Neuronal stem cell (in vitro differentiated cells): ENCODE measurements around the gene UBASH3B. TPM values are rescaled to one million over a fixed set of nuclear protein-coding genes. Genes with fewer than 3 reads are reported as not detected.
"Not testable (repeated sequence)": the region's sequence is repeated elsewhere in the genome, so short reads cannot be mapped to it uniquely, and the experiment has no call there.

Experiments
- DNase-seq: peaks from one replicate; pipeline ENCODE4 v3.0.0-alpha.2; 2013; ENCODE audit warnings: low spot score
- H2AFZ ChIP-seq: one replicate; pipeline ENCODE4 v1.6.1; 2013; ENCODE audit warnings: mild to moderate bottlenecking, low read length, inconsistent platforms
- H2AK5ac ChIP-seq: 2 replicates; pipeline ENCODE4 v1.6.1; 2013; ENCODE audit warnings: low read depth, mild to moderate bottlenecking, inconsistent platforms, low read length, moderate library complexity, mixed read lengths
- H2BK120ac ChIP-seq: 2 replicates; pipeline ENCODE4 v1.6.1; 2013; ENCODE audit warnings: low read depth, mild to moderate bottlenecking, inconsistent platforms, low read length, moderate library complexity, mixed read lengths
- H2BK12ac ChIP-seq: one replicate; pipeline ENCODE4 v1.6.1; 2013; ENCODE audit warnings: low read length, inconsistent platforms
- H2BK15ac ChIP-seq: 2 replicates; pipeline ENCODE4 v1.6.1; 2013; ENCODE audit warnings: mild to moderate bottlenecking, low read length, inconsistent platforms, mixed read lengths
- H2BK5ac ChIP-seq: one replicate; pipeline ENCODE4 v1.6.1; 2013; ENCODE audit warnings: inconsistent platforms, mild to moderate bottlenecking, low read length, moderate library complexity
- H3K14ac ChIP-seq: one replicate; pipeline ENCODE4 v1.6.1; 2013; ENCODE audit warnings: low read length, inconsistent platforms
- H3K18ac ChIP-seq: 2 replicates; pipeline ENCODE4 v1.6.1; 2013; ENCODE audit warnings: low read length, inconsistent platforms
- H3K23ac ChIP-seq: 2 replicates; pipeline ENCODE4 v1.6.1; 2013; ENCODE audit warnings: low read depth, mild to moderate bottlenecking, mixed read lengths, low read length, inconsistent platforms; ENCODE audit not compliant: poor library complexity
- H3K27ac ChIP-seq: replicated peaks from 3 replicates; pipeline ENCODE4 v1.5.1; 2013; ENCODE audit warnings: low read length, inconsistent platforms
- H3K27me3 ChIP-seq, 3 experiments: 2 replicates each; pipeline ENCODE4 v1.6.1; 2013; ENCODE audit warnings: low read length in 3 of 3, mild to moderate bottlenecking in 2 of 3, inconsistent platforms in 1 of 3, low read depth in 1 of 3, mixed read lengths in 1 of 3, moderate library complexity in 1 of 3; ENCODE audit not compliant: control insufficient read depth in 3 of 3, insufficient read depth in 3 of 3
- H3K36me3 ChIP-seq, 2 donors: replicated peaks in 1 of 2; 2 replicates each; pipeline ENCODE4 v1.6.1; 2013; ENCODE audit warnings: low read length in 2 of 2; ENCODE audit not compliant: control insufficient read depth in 2 of 2, insufficient read depth in 2 of 2
- H3K4ac ChIP-seq: 2 replicates; pipeline ENCODE4 v1.6.1; 2013; ENCODE audit warnings: inconsistent platforms, mild to moderate bottlenecking, low read length, moderate library complexity
- H3K4me1 ChIP-seq, 2 donors: 1 replicate in 1 of 2; 2 replicates in 1 of 2; pipeline ENCODE4 v1.6.1; 2013; ENCODE audit warnings: low read length in 2 of 2, low read depth in 1 of 2; ENCODE audit not compliant: control insufficient read depth in 2 of 2, insufficient read depth in 1 of 2
- H3K4me2 ChIP-seq: one replicate; pipeline ENCODE4 v1.6.1; 2013; ENCODE audit warnings: mild to moderate bottlenecking, low read length, inconsistent platforms; ENCODE audit not compliant: insufficient read depth, poor library complexity, severe bottlenecking
- H3K4me3 ChIP-seq, 2 donors: 2 replicates each; pipeline ENCODE4 v1.5.1; 2013; ENCODE audit warnings: low read length in 2 of 2, mild to moderate bottlenecking in 2 of 2, inconsistent platforms in 1 of 2, moderate library complexity in 1 of 2
- H3K79me1 ChIP-seq: one replicate; pipeline ENCODE4 v1.6.1; 2013; ENCODE audit warnings: low read depth, mild to moderate bottlenecking, inconsistent platforms, low read length, moderate library complexity
- H3K9ac ChIP-seq: one replicate; pipeline ENCODE4 v1.6.1; 2013; ENCODE audit warnings: mild to moderate bottlenecking, low read depth, low read length, inconsistent platforms; ENCODE audit not compliant: poor library complexity
- H3K9me3 ChIP-seq, 2 donors: replicated peaks in 1 of 2; 2 replicates each; pipeline versions ENCODE3 to v1.6.1; 2013; ENCODE audit warnings: low read length in 2 of 2, mild to moderate bottlenecking in 2 of 2, inconsistent platforms in 1 of 2, low read depth in 1 of 2, mixed read lengths in 1 of 2, moderate library complexity in 1 of 2; ENCODE audit not compliant: control insufficient read depth in 2 of 2, insufficient read depth in 1 of 2
- H4K8ac ChIP-seq: one replicate; pipeline ENCODE4 v1.6.1; 2013; ENCODE audit warnings: low read depth, mild to moderate bottlenecking, inconsistent platforms, low read length, moderate library complexity
- H4K91ac ChIP-seq: one replicate; pipeline ENCODE4 v1.6.1; 2013; ENCODE audit warnings: low read length, low read depth, mild to moderate bottlenecking, inconsistent platforms; ENCODE audit not compliant: poor library complexity
- WGBS, 2 donors: extraction: QIAGEN DNeasy Blood & Tissue Kit; methylation state at CpG; one replicate each; pipeline ENCODE4 v1.1.7; 2013; ENCODE audit warnings: missing lambda C conversion rate in 2 of 2, mixed read lengths in 1 of 2; ENCODE audit not compliant: insufficient read length in 2 of 2, insufficient replicate concordance in 1 of 2; ENCODE audit errors: extremely low coverage in 2 of 2; 5-methylcytosine and 5-hydroxymethylcytosine counted together
- small RNA-seq: library from polyadenylated mRNA; stranded (forward); fragments of <200 nt; extraction: miRNeasy Mini kit (QIAGEN cat#:217004); gene quantifications from one replicate; pipeline ENCODE3, GENCODE V24; 2013; ENCODE audit not compliant: insufficient read depth

The UBASH3B gene

GRCh38 chr11:122863154-122863553 lies 207.6 kb downstream of the UBASH3B start:
- H2AFZ ChIP-seq, H4K8ac ChIP-seq, H3K4ac ChIP-seq, H2AK5ac ChIP-seq, H2BK120ac ChIP-seq, H3K18ac ChIP-seq, H2BK12ac ChIP-seq, H3K9me3 ChIP-seq, H3K9ac ChIP-seq, H2BK15ac ChIP-seq, H3K4me1 ChIP-seq, H3K36me3 ChIP-seq, H3K79me1 ChIP-seq, DNase-seq, H4K91ac ChIP-seq, H3K23ac ChIP-seq, H2BK5ac ChIP-seq, H3K4me3 ChIP-seq, H3K27ac ChIP-seq, H3K4me2 ChIP-seq, H3K14ac ChIP-seq: not testable (repeated sequence)
- peaks cover 0 to 24% (median 0%) of the 10 kb centered on the region in 3 experiments for H3K27me3 ChIP-seq
- WGBS, 2 donors: 100% methylated on average over 1 of the region's 1 CpG; no CpG with 5 or more reads in 1 of the 2 donors

GRCh38 chr11:122863704-122864326 lies 208.3 kb downstream of the UBASH3B start:
- Histone ChIP-seq H2BK5ac (no peak overlapping the region), H3K4me1 (no peaks in the 10 kb centered on the region), H3K14ac (no peak overlapping the region), H3K27ac (no peak overlapping the region), H2BK12ac (no peak overlapping the region), H3K36me3 (no peaks in the 10 kb centered on the region), H3K27me3 (peaks cover 0 to 24% (median 0%) of the 10 kb centered on the region in 3 experiments), H2BK15ac (no peak overlapping the region), H3K9me3 (no peaks in the 10 kb centered on the region), H2BK120ac (no peak overlapping the region), H3K9ac (no peak overlapping the region), H3K18ac (no peak overlapping the region), H4K91ac (no peak overlapping the region), H3K4me2 (no peak overlapping the region), H2AFZ (no peak overlapping the region), H4K8ac (no peak overlapping the region), H3K4ac (no peak overlapping the region), H3K23ac (no peak overlapping the region), H3K79me1 (no peaks in the 10 kb centered on the region), H3K4me3 (no peak overlapping the region), H2AK5ac (no peak overlapping the region)
- no CpG with 5 or more reads among the region's 7 CpGs for WGBS, 2 donors
- DNase-seq: no peak

Small RNA genes within 50 kb of the gene (small RNA-seq; reads per million reads assigned to genes)
- gene RF01210: not detected
